H9 (cell line): ENCODE results near the gene LPCAT1. TPM values are rescaled to one million over a fixed set of nuclear protein-coding genes. Genes with fewer than 3 reads are reported as not detected.
A peak's percentile ranks its signal among the peaks of the same experiment; 100 is the strongest.

Source experiments
- DNase-seq: peaks from one replicate; pipeline ENCODE4 v3.0.0-alpha.2; 2017
- H2AFZ ChIP-seq: one replicate; pipeline ENCODE4 v1.6.1; 2013; ENCODE audit warnings: mild to moderate bottlenecking, low read length, control low read depth, moderate library complexity
- H2AK5ac ChIP-seq: 2 replicates; pipeline ENCODE4 v1.6.1; 2013; ENCODE audit warnings: low read length, control low read depth, mixed read lengths; ENCODE audit not compliant: insufficient read length
- H2BK120ac ChIP-seq: one replicate; pipeline ENCODE4 v1.6.1; 2013; ENCODE audit warnings: low read depth, mild to moderate bottlenecking, low read length, control low read depth, inconsistent platforms; ENCODE audit not compliant: poor library complexity, severe bottlenecking
- H2BK12ac ChIP-seq: 2 replicates; pipeline ENCODE4 v1.6.1; 2013; ENCODE audit warnings: low read length, control low read depth, mixed read lengths, low read depth; ENCODE audit not compliant: insufficient read length
- H2BK15ac ChIP-seq: 2 replicates; pipeline ENCODE4 v1.6.1; 2013; ENCODE audit warnings: low read depth, low read length, control low read depth
- H2BK20ac ChIP-seq: one replicate; pipeline ENCODE4 v1.6.1; 2013; ENCODE audit warnings: low read depth, mild to moderate bottlenecking, low read length, control low read depth, inconsistent platforms; ENCODE audit not compliant: poor library complexity, severe bottlenecking
- H2BK5ac ChIP-seq: 2 replicates; pipeline ENCODE4 v1.6.1; 2013; ENCODE audit warnings: low read length, control low read depth, mixed read lengths; ENCODE audit not compliant: insufficient read length
- H3K14ac ChIP-seq: 2 replicates; pipeline ENCODE4 v1.6.1; 2013; ENCODE audit warnings: low read length, control low read depth; ENCODE audit not compliant: insufficient read depth
- H3K18ac ChIP-seq: 2 replicates; pipeline ENCODE4 v1.6.1; 2013; ENCODE audit warnings: low read depth, mild to moderate bottlenecking, mixed read lengths, low read length, control low read depth; ENCODE audit not compliant: insufficient read length
- H3K23ac ChIP-seq: 2 replicates; pipeline ENCODE4 v1.6.1; 2013; ENCODE audit warnings: low read length, control low read depth, mixed read lengths, low read depth; ENCODE audit not compliant: insufficient read length
- H3K23me2 ChIP-seq: 2 replicates; pipeline ENCODE4 v1.6.1; 2013; ENCODE audit warnings: low read depth, mild to moderate bottlenecking, mixed read lengths, low read length, control low read depth; ENCODE audit not compliant: insufficient read length, poor library complexity, severe bottlenecking
- H3K27ac ChIP-seq: 2 replicates; pipeline ENCODE4 v1.5.1; 2013; ENCODE audit warnings: low read length, control low read depth, mixed read lengths, low read depth; ENCODE audit not compliant: insufficient read length
- H3K27me3 ChIP-seq: 2 replicates; pipeline ENCODE4 v1.6.1; 2013; ENCODE audit warnings: low read length, control low read depth, inconsistent platforms; ENCODE audit not compliant: insufficient read depth
- H3K4ac ChIP-seq: 2 replicates; pipeline ENCODE4 v1.6.1; 2013; ENCODE audit warnings: low read depth, mild to moderate bottlenecking, control low read depth, inconsistent platforms, low read length, moderate library complexity
- H3K4me1 ChIP-seq: 2 replicates; pipeline ENCODE4 v1.6.1; 2013; ENCODE audit warnings: low read length, control low read depth, inconsistent platforms; ENCODE audit not compliant: insufficient read depth
- H3K4me2 ChIP-seq: 2 replicates; pipeline ENCODE4 v1.6.1; 2013; ENCODE audit warnings: low read length, control low read depth, mixed read lengths; ENCODE audit not compliant: insufficient read length, insufficient read depth
- H3K56ac ChIP-seq: 2 replicates; pipeline ENCODE4 v1.6.1; 2013; ENCODE audit warnings: low read depth, mild to moderate bottlenecking, mixed read lengths, low read length, control low read depth; ENCODE audit not compliant: insufficient read length
- H3K79me1 ChIP-seq: 2 replicates; pipeline ENCODE4 v1.6.1; 2013; ENCODE audit warnings: low read depth, mild to moderate bottlenecking, moderate library complexity, low read length, control low read depth, inconsistent platforms; ENCODE audit not compliant: insufficient read depth, poor library complexity, severe bottlenecking
- H3K79me2 ChIP-seq: 2 replicates; pipeline ENCODE4 v1.6.1; 2013; ENCODE audit warnings: low read length, control low read depth, inconsistent platforms; ENCODE audit not compliant: insufficient read depth
- H3K9ac ChIP-seq: 2 replicates; pipeline ENCODE4 v1.6.1; 2013; ENCODE audit warnings: low read length, control low read depth, mixed read lengths; ENCODE audit not compliant: insufficient read length; ENCODE audit errors: extremely low read depth
- H3K9me3 ChIP-seq: one replicate; pipeline ENCODE4 v1.6.1; 2013; ENCODE audit warnings: low read depth, low read length, inconsistent platforms; ENCODE audit not compliant: control insufficient read depth
- H3T11ph ChIP-seq: one replicate; pipeline ENCODE4 v1.6.1; 2013; ENCODE audit warnings: mild to moderate bottlenecking, low read length, control low read depth, inconsistent platforms
- H4K20me1 ChIP-seq: one replicate; pipeline ENCODE4 v1.6.1; 2013; ENCODE audit not compliant: control insufficient read depth, insufficient read length, insufficient read depth
- H4K5ac ChIP-seq: 2 replicates; pipeline ENCODE4 v1.6.1; 2013; ENCODE audit warnings: low read depth, mild to moderate bottlenecking, mixed read lengths, low read length, control low read depth; ENCODE audit not compliant: insufficient read length
- H4K8ac ChIP-seq: replicated peaks from 2 replicates; pipeline ENCODE4 v1.6.1; 2013; ENCODE audit warnings: low read length, control low read depth, mixed read lengths, low read depth; ENCODE audit not compliant: insufficient read length
- H4K91ac ChIP-seq: 2 replicates; pipeline ENCODE4 v1.6.1; 2013; ENCODE audit warnings: low read depth, mild to moderate bottlenecking, moderate library complexity, mixed read lengths, low read length, control low read depth; ENCODE audit not compliant: insufficient read length
- H3K27ac Mint-ChIP-seq, 3 experiments: 2 replicates in 2 of 3; 3 replicates in 1 of 3; pipeline ENCODE4 v1.8.0; 2020 to 2021; ENCODE audit warnings: mixed read lengths in 3 of 3, mild to moderate bottlenecking in 1 of 3, moderate library complexity in 1 of 3
- H3K27me3 Mint-ChIP-seq: 2 replicates; pipeline ENCODE4 v1.8.0; 2021; ENCODE audit warnings: low read depth, mild to moderate bottlenecking, moderate library complexity, mixed read lengths
- H3K36me3 Mint-ChIP-seq, 3 experiments: 2 replicates in 2 of 3; 3 replicates in 1 of 3; pipeline ENCODE4 v1.8.0; 2020 to 2021; ENCODE audit warnings: low read depth in 3 of 3, mixed read lengths in 3 of 3; ENCODE audit not compliant: insufficient read depth in 1 of 3
- H3K4me1 Mint-ChIP-seq, 2 experiments: 2 replicates each; pipeline ENCODE4 v1.8.0; 2020; ENCODE audit warnings: mixed read lengths in 2 of 2
- H3K4me3 Mint-ChIP-seq, 2 experiments: 2 replicates in 1 of 2; 3 replicates in 1 of 2; pipeline ENCODE4 v1.8.0; 2020 to 2021; ENCODE audit warnings: mild to moderate bottlenecking in 2 of 2, mixed read lengths in 2 of 2, moderate library complexity in 1 of 2
- H3K9me3 Mint-ChIP-seq, 2 experiments: 2 replicates in 1 of 2; 3 replicates in 1 of 2; pipeline ENCODE4 v1.8.0; 2020; ENCODE audit warnings: mild to moderate bottlenecking in 2 of 2, mixed read lengths in 2 of 2, moderate library complexity in 1 of 2
- WGBS: extraction: QIAGEN DNeasy Blood & Tissue Kit; methylation state at CpG from one replicate; pipeline ENCODE4 v1.1.7; 2013; ENCODE audit warnings: missing lambda C conversion rate, low lambda C conversion rate, mixed read lengths; ENCODE audit not compliant: insufficient read length; ENCODE audit errors: extremely low coverage; 5-methylcytosine and 5-hydroxymethylcytosine counted together
- total RNA-seq: library from RNA; stranded (reverse); gene quantifications from 2 replicates; pipeline ENCODE4 v1.2.1, GENCODE V29; 2021
- TF ChIP-seq, protein P1 (sequence below): fragments of 200-600 bp; sonication (generic); conservative IDR thresholded peaks from 3 replicates; pipeline ENCODE4 v1.8.0; 2021; ENCODE audit warnings: antibody characterized with exemption, mild to moderate bottlenecking

Gene LPCAT1
- total RNA-seq, 1 experiment from 2014 or later, result 231 TPM

- no peak overlapping the region for H3K14ac ChIP-seq
- Mint-ChIP-seq H3K4me3 (no peak overlapping the region), H3K4me1 (peaks cover 6 to 9% of the 10 kb centered on the region in 2 experiments), H3K27ac (peak overlapping the region; percentile 75 to 92 (median 89)), H3K36me3 (peaks cover 26 to 74% (median 62%) of the 10 kb centered on the region in 3 experiments; a peak in 6 of 7 replicates), H3K27me3 (no peaks in the 10 kb centered on the region), H3K9me3 (no peaks in the 10 kb centered on the region)
- no peak overlapping the region for H2BK5ac ChIP-seq
- H2BK20ac ChIP-seq, result no peak overlapping the region
- no peak overlapping the region for H2AK5ac ChIP-seq
- H3K27me3 ChIP-seq, result no peaks in the 10 kb centered on the region
- H3K4ac ChIP-seq, result no peak overlapping the region
- WGBS, result no CpG with 5 or more reads among the region's 12 CpGs
- no peak overlapping the region for H2BK12ac ChIP-seq
- H3K9me3 ChIP-seq, result no peaks in the 10 kb centered on the region
- no peaks in the 10 kb centered on the region for H3K23me2 ChIP-seq
- no peak overlapping the region for H3K18ac ChIP-seq
- H3T11ph ChIP-seq, result no peak overlapping the region
- no peaks in the 10 kb centered on the region for H3K4me1 ChIP-seq
- no peak overlapping the region for H3K23ac ChIP-seq
- no peak overlapping the region for H2BK15ac ChIP-seq
- H2BK120ac ChIP-seq, result no peak overlapping the region
- H3K27ac ChIP-seq, result no peak overlapping the region
- H3K79me2 ChIP-seq, result no peaks in the 10 kb centered on the region
- TF ChIP-seq, protein P1, sequence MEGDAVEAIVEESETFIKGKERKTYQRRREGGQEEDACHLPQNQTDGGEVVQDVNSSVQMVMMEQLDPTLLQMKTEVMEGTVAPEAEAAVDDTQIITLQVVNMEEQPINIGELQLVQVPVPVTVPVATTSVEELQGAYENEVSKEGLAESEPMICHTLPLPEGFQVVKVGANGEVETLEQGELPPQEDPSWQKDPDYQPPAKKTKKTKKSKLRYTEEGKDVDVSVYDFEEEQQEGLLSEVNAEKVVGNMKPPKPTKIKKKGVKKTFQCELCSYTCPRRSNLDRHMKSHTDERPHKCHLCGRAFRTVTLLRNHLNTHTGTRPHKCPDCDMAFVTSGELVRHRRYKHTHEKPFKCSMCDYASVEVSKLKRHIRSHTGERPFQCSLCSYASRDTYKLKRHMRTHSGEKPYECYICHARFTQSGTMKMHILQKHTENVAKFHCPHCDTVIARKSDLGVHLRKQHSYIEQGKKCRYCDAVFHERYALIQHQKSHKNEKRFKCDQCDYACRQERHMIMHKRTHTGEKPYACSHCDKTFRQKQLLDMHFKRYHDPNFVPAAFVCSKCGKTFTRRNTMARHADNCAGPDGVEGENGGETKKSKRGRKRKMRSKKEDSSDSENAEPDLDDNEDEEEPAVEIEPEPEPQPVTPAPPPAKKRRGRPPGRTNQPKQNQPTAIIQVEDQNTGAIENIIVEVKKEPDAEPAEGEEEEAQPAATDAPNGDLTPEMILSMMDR, result no peak
- peaks cover 2% of the 10 kb centered on the region for H4K20me1 ChIP-seq
- H2AFZ ChIP-seq, result no peak overlapping the region
- H4K5ac ChIP-seq, result no peak overlapping the region
- H3K4me2 ChIP-seq, result no peak overlapping the region
- no peak for DNase-seq
- no peak overlapping the region for H3K9ac ChIP-seq
- H4K8ac ChIP-seq, result no peak overlapping the region
- H4K91ac ChIP-seq, result no peak overlapping the region
- H3K79me1 ChIP-seq, result no peaks in the 10 kb centered on the region
- H3K56ac ChIP-seq, result no peak overlapping the region
Observed at GRCh38 chr5:1480806-1481205, 43.0 kb downstream of the LPCAT1 start.
